GM18498 (cell line): ENCODE results near the gene BCKDHB.

Source experiments
- ATAC-seq: cut with Tn5 transposase; IDR thresholded peaks from one replicate; pipeline ENCODE4 v1.9.1; 2021; ENCODE audit warnings: mild to moderate bottlenecking, moderate library complexity; ENCODE audit not compliant: unreplicated experiment

BCKDHB gene

GRCh38 chr6:80366051-80366450 is 259.6 kb downstream of the BCKDHB start:
- ATAC-seq, result no peak

- ATAC-seq, result no peak
Measured at GRCh38 chr6:80366714-80367113, 260.2 kb downstream of the BCKDHB start.

GRCh38 chr6:80376411-80376810 is 269.9 kb downstream of the BCKDHB start:
- ATAC-seq, result no peak

- no peak for ATAC-seq
Measured at GRCh38 chr6:80380566-80380965, 274.1 kb downstream of the BCKDHB start.

GRCh38 chr6:80382811-80383210 is 276.3 kb downstream of the BCKDHB start:
- ATAC-seq, result no peak

- ATAC-seq, result no peak
Measured at GRCh38 chr6:80388507-80388906, 282.0 kb downstream of the BCKDHB start.
